Mucosa of stomach (tissue), 1 donor: ENCODE results near the gene ANKH.

Experiments used
- H3K27me3 ChIP-seq: one replicate; pipeline ENCODE4 v1.7.0; 2013; ENCODE audit warnings: mild to moderate bottlenecking, low read length; ENCODE audit not compliant: control insufficient read depth, insufficient read depth
- H3K36me3 ChIP-seq: one replicate; pipeline ENCODE4 v1.7.0; 2013; ENCODE audit warnings: low read length; ENCODE audit not compliant: control insufficient read depth, insufficient read depth
- H3K4me1 ChIP-seq: one replicate; pipeline ENCODE4 v1.7.0; 2013; ENCODE audit warnings: mild to moderate bottlenecking, low read length; ENCODE audit not compliant: control insufficient read depth, insufficient read depth
- H3K4me3 ChIP-seq: one replicate; pipeline ENCODE4 v1.7.0; 2013; ENCODE audit warnings: low read length
- H3K9ac ChIP-seq: one replicate; pipeline ENCODE4 v1.7.0; 2013; ENCODE audit warnings: mild to moderate bottlenecking, low read length, moderate library complexity
- H3K9me3 ChIP-seq: one replicate; pipeline ENCODE4 v1.7.0; 2013; ENCODE audit warnings: mild to moderate bottlenecking, low read length, moderate library complexity; ENCODE audit not compliant: control insufficient read depth
- donor health status: Pancreatic carcinoma.

ANKH gene

DNA sequence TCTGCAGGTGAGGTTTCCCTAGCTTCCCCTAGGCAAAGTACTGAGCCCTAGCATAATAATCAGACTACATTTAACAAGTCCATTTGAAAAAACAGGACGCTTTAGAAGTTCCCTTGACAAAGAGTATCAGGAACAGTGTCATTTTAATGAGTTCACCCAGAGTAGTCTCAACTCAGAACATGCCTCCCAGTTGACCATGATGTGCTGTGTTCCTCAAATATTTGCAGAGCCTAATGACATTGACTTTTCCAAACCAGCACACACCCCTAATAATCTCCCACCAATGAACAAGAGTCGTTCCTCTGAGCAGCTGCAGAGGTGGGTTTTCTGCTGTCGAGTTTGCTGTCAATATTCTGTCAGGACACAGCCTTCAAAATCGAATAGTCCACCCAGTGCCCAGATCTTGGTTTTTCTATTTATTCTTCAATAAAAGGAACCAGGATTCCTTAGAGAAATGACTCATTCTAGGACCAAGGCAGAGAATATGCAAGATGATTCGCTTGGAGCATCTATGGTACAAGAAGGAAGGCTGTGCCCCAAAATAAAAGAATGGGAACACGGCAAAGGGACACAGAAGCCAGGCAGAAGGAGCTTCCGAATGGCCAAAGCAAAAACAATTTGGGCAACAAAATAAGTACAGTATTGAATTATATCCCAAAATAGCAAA, 149.5 kb downstream of the ANKH start:
- H3K27me3 ChIP-seq: no peaks in the 10 kb centered on the region
- H3K36me3 ChIP-seq: no peaks in the 10 kb centered on the region
- H3K9ac ChIP-seq: no peak overlapping the region
- H3K4me1 ChIP-seq: no peaks in the 10 kb centered on the region
- H3K4me3 ChIP-seq: no peak overlapping the region
- H3K9me3 ChIP-seq: no peaks in the 10 kb centered on the region

- Histone ChIP-seq H3K27me3 (no peaks in the 10 kb centered on the region), H3K9me3 (no peaks in the 10 kb centered on the region), H3K4me1 (no peaks in the 10 kb centered on the region), H3K9ac (no peak overlapping the region), H3K4me3 (no peak overlapping the region), H3K36me3 (no peaks in the 10 kb centered on the region)
Measured at GRCh38 chr5:14720236-14720923, 151.2 kb downstream of the ANKH start.

GRCh38 chr5:14718778-14719177, 152.8 kb downstream of the ANKH start:
- no peaks in the 10 kb centered on the region for H3K4me1 ChIP-seq
- H3K36me3 ChIP-seq: no peaks in the 10 kb centered on the region
- H3K27me3 ChIP-seq: no peaks in the 10 kb centered on the region
- H3K9ac ChIP-seq: no peak overlapping the region
- no peaks in the 10 kb centered on the region for H3K9me3 ChIP-seq
- H3K4me3 ChIP-seq: no peak overlapping the region

DNA sequence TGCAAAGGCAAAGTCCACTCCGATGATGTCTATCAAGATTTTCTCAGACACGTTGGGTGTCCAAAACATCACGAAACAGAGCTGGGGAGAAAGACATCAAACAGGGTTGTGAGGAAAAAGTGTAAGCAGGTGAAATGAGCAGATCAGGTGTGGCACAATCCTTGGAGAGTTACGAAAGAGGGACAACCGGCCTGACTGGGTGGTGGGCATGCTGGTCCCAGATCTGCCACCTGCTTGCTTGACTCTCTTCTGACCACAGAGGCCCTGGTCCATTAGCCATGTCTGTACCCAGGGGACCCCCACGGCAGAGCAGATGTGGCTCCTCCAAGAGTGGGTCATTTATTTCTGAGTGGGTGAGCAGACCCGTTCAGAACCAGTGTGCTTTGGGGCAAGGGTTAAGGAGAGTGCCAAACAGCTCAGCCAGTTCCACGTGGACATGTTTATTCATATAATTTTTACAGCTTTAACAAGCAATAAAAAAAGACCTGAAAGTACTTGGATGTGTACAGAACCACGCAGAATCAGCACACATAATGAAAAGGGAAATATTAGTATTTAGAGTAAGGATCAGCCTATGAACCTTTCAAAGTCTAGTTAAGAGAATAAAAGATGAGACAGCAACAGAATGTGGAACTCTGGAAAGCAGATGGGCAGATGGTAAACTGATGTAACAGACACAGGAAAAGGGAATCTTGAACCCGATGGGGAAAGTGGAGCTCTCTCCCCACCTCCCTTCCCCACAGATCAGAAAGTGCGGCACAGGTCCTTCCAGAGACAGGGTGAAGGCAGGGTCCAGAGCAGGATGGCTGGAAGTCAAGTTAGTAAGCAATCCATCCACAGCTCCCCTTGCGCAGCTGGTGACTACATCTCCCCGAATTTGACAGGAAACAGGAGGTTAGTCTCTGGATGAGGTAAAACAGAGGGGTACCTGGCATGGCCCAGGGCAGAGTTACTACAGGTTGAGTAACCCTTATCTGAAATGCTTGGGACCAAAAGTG, 154.5 kb downstream of the ANKH start:
- Histone ChIP-seq H3K27me3 (no peaks in the 10 kb centered on the region), H3K9ac (no peak overlapping the region), H3K4me1 (no peaks in the 10 kb centered on the region), H3K9me3 (no peaks in the 10 kb centered on the region), H3K4me3 (no peak overlapping the region), H3K36me3 (no peaks in the 10 kb centered on the region)

GRCh38 chr5:14715481-14715880, 156.1 kb downstream of the ANKH start:
- Histone ChIP-seq H3K36me3 (no peaks in the 10 kb centered on the region), H3K9ac (no peak overlapping the region), H3K9me3 (no peaks in the 10 kb centered on the region), H3K27me3 (no peaks in the 10 kb centered on the region), H3K4me3 (no peak overlapping the region), H3K4me1 (no peaks in the 10 kb centered on the region)

- no peaks in the 10 kb centered on the region for H3K36me3 ChIP-seq
- no peaks in the 10 kb centered on the region for H3K9me3 ChIP-seq
- no peaks in the 10 kb centered on the region for H3K4me1 ChIP-seq
- H3K4me3 ChIP-seq: no peak overlapping the region
- H3K9ac ChIP-seq: no peak overlapping the region
- no peaks in the 10 kb centered on the region for H3K27me3 ChIP-seq
Measured at GRCh38 chr5:14714706-14715105, 156.9 kb downstream of the ANKH start.

DNA sequence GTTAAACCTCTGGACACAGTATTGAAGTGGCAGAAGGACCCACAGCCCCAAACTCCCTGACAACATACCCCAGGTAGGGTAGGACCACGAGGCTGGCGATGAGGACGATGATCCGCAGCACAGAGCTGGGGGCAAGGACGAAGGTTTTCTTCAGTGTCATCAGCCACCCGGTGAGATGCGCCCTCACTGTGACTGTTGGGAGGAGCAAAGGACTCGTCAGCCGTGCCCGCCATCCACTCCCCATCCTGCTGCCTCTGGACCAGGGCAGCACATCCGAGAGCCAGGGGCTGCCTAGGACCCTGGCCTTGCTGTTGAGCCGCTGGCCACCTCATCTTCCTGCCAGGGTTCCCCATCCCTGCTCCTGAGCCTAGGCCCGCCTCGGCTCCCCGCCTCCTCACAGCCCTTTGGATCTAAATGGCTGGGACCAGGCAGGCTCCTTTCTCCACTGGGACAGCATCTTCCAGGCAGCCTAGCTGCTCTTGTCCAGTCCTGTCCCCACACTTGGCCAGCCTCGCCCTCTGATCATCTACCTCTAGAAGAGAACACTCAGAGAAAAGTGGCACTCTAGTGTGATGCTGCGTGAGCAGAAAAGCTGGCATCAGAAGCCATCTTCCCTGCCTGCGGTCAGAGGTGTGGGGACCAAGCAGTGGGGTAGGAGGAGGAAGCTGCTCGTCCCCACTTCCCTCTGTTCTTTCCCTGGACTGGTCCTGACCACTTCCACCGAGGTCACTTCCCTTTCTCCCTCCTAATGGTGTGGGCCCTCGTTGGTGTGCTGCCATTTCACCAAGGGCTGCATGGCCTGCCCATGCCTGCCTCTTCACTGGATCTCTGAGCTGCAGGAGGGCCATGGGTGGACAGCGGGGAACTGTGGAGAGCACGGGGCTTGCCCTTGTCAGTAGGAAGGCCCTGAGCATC, 157.8 kb downstream of the ANKH start:
- Histone ChIP-seq H3K27me3 (no peaks in the 10 kb centered on the region), H3K9ac (no peak overlapping the region), H3K4me1 (no peaks in the 10 kb centered on the region), H3K36me3 (no peaks in the 10 kb centered on the region), H3K9me3 (no peaks in the 10 kb centered on the region), H3K4me3 (no peak overlapping the region)

DNA sequence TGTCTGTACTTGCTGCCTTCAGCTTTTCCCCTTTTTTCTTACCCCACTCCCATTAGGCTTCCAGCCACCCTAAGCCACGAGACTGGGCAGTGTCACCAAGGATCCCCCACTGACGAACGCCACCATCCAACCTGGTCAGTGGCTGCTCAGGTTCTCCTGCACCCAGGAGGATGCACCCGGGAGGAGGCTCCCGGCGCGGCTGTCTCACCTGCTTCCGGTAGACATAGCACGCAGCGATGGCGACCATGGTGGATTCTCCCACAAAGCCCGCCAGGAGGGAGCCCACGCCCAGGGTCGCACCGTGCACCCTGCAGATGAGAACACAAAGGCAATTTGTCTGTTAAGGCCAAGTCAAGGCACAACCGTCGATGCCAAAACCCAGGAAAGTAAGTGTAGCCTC, 158.9 kb downstream of the ANKH start:
- H3K9me3 ChIP-seq: no peaks in the 10 kb centered on the region
- no peaks in the 10 kb centered on the region for H3K36me3 ChIP-seq
- no peaks in the 10 kb centered on the region for H3K27me3 ChIP-seq
- H3K9ac ChIP-seq: no peak overlapping the region
- no peaks in the 10 kb centered on the region for H3K4me1 ChIP-seq
- no peak overlapping the region for H3K4me3 ChIP-seq

- Histone ChIP-seq H3K36me3 (no peaks in the 10 kb centered on the region), H3K4me3 (no peak overlapping the region), H3K27me3 (no peaks in the 10 kb centered on the region), H3K9ac (no peak overlapping the region), H3K9me3 (no peaks in the 10 kb centered on the region), H3K4me1 (no peaks in the 10 kb centered on the region)
Measured at GRCh38 chr5:14712131-14712530, 159.4 kb downstream of the ANKH start.

DNA sequence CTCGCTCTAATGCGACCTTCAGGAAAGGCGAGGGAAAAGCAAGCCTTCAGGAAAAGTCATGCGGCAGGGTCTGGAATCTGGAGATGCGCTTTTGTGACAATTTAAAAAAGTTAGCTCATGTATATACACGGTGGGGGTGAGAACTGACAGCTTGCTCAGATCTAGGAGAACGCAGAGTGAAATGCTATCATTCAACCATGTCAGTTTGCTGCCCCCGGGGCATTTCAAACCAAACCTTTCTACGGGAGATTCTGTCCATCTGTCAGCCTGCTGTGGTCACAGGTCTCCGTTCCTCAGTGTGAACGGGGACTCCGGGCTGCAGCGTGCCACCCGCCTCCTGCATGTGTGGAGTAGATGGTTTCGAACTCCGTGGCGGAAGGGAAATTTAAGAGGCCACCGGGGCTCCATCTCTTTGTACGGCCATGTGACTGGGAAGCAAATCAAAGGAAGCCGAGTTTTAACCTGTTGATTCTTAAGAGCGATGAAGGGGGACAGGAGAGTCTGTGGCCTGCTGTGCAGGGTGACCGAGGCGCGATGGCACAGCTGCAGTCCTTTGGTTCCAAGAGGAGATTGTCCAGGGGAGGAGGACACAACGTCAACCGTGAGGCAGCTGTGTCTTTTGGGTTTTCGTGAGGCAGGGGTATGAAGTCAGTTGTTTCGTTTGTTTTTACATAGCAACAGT, 161.1 kb downstream of the ANKH start:
- H3K9ac ChIP-seq: no peak overlapping the region
- no peaks in the 10 kb centered on the region for H3K27me3 ChIP-seq
- no peaks in the 10 kb centered on the region for H3K9me3 ChIP-seq
- H3K36me3 ChIP-seq: no peaks in the 10 kb centered on the region
- no peak overlapping the region for H3K4me3 ChIP-seq
- no peaks in the 10 kb centered on the region for H3K4me1 ChIP-seq

GRCh38 chr5:14708551-14708950, 163.0 kb downstream of the ANKH start:
- Histone ChIP-seq H3K9me3 (no peaks in the 10 kb centered on the region), H3K27me3 (no peaks in the 10 kb centered on the region), H3K4me1 (no peaks in the 10 kb centered on the region), H3K9ac (no peak overlapping the region), H3K36me3 (no peaks in the 10 kb centered on the region), H3K4me3 (no peak overlapping the region)
